ENCODE data around the gene DTD1.

- TF ChIP-seq CTCF (IDR thresholded peaks at IDR 0.05) = no peak
- no peak for TF ChIP-seq POLR2A (IDR thresholded peaks at IDR 0.05)
These were observed 162.9 kb downstream of the DTD1 start for GRCh38 chr20:18750735-18751134.

Data from heart left ventricle (tissue), 13 donors.